Osteoblast (primary cell): ENCODE measurements around the gene GTPBP10. TPM values are rescaled to one million over a fixed set of nuclear protein-coding genes. Genes with fewer than 3 reads are reported as not detected.
"Not testable (repeated sequence)": the region's sequence is repeated elsewhere in the genome, so short reads cannot be mapped to it uniquely, and the experiment has no call there.

ENCODE experiments used
- DNase-seq: peaks from one replicate; pipeline ENCODE4 v3.0.0; 2011; ENCODE audit warnings: low spot score, mixed read lengths; ENCODE audit not compliant: insufficient read length; ENCODE audit errors: missing footprints
- H2AFZ ChIP-seq: 2 replicates; pipeline ENCODE4 v1.6.0; 2011; ENCODE audit warnings: mild to moderate bottlenecking, low read length
- H3K27ac ChIP-seq: 2 replicates; pipeline ENCODE4 v1.5.1; 2011; ENCODE audit warnings: mild to moderate bottlenecking, low read depth, low read length, moderate library complexity
- H3K27me3 ChIP-seq: 2 replicates; pipeline ENCODE4 v1.6.0; 2012; ENCODE audit warnings: mild to moderate bottlenecking, control low read depth, inconsistent platforms, low read length, moderate library complexity; ENCODE audit not compliant: insufficient read depth
- H3K36me3 ChIP-seq: 2 replicates; pipeline ENCODE4 v1.5.1; 2011; ENCODE audit warnings: mild to moderate bottlenecking, low read length, control low read depth, moderate library complexity; ENCODE audit not compliant: insufficient read depth
- H3K4me1 ChIP-seq: 2 replicates; pipeline ENCODE4 v1.5.1; 2011; ENCODE audit warnings: mild to moderate bottlenecking, low read length, control low read depth, moderate library complexity; ENCODE audit not compliant: insufficient read depth
- H3K4me2 ChIP-seq: 2 replicates; pipeline ENCODE4 v1.6.0; 2011; ENCODE audit warnings: mild to moderate bottlenecking, low read length; ENCODE audit not compliant: insufficient read depth
- H3K4me3 ChIP-seq: fragments of 200-600 bp; sonication (generic); 3 replicates; pipeline ENCODE4 v1.5.1; 2012; ENCODE audit warnings: mild to moderate bottlenecking, low read length, inconsistent platforms; ENCODE audit not compliant: insufficient read depth
- H3K79me2 ChIP-seq: 2 replicates; pipeline ENCODE4 v1.6.0; 2012; ENCODE audit warnings: mild to moderate bottlenecking, low read length, control low read depth, inconsistent platforms; ENCODE audit not compliant: insufficient read depth
- H3K9me3 ChIP-seq: 2 replicates; pipeline ENCODE4 v1.5.1; 2011; ENCODE audit warnings: low read depth, low read length, control low read depth
- H4K20me1 ChIP-seq: 2 replicates; pipeline ENCODE4 v1.6.0; 2012; ENCODE audit warnings: mild to moderate bottlenecking, low read length, control low read depth; ENCODE audit not compliant: insufficient read depth
- total RNA-seq: library from RNA; depleted of rRNA; stranded (reverse); fragments of >200 nt; gene quantifications from 2 replicates; pipeline ENCODE4 v1.2.3, GENCODE V29; 2012
- TF ChIP-seq, protein P1 (sequence below): IDR thresholded peaks from 2 replicates; pipeline ENCODE4 v1.5.1; 2011; ENCODE audit warnings: mild to moderate bottlenecking, low read depth, low read length, moderate library complexity; ENCODE audit errors: extremely low read depth

GTPBP10 gene
- total RNA-seq, 1 donor = 21.0 TPM

- Histone ChIP-seq H3K4me3 (peak overlapping the region; percentile 91), H3K27me3 (no peaks in the 10 kb centered on the region), H3K27ac (peak overlapping the region; percentile 96), H4K20me1 (no peaks in the 10 kb centered on the region), H3K36me3 (no peaks in the 10 kb centered on the region), H3K4me1 (peaks cover 9% of the 10 kb centered on the region), H3K4me2 (peak overlapping the region; percentile 99), H3K79me2 (peaks cover 43% of the 10 kb centered on the region), H3K9me3 (no peaks in the 10 kb centered on the region), H2AFZ (peak overlapping the region; percentile 100)
- DNase-seq = no peak
- TF ChIP-seq, protein P1, sequence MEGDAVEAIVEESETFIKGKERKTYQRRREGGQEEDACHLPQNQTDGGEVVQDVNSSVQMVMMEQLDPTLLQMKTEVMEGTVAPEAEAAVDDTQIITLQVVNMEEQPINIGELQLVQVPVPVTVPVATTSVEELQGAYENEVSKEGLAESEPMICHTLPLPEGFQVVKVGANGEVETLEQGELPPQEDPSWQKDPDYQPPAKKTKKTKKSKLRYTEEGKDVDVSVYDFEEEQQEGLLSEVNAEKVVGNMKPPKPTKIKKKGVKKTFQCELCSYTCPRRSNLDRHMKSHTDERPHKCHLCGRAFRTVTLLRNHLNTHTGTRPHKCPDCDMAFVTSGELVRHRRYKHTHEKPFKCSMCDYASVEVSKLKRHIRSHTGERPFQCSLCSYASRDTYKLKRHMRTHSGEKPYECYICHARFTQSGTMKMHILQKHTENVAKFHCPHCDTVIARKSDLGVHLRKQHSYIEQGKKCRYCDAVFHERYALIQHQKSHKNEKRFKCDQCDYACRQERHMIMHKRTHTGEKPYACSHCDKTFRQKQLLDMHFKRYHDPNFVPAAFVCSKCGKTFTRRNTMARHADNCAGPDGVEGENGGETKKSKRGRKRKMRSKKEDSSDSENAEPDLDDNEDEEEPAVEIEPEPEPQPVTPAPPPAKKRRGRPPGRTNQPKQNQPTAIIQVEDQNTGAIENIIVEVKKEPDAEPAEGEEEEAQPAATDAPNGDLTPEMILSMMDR = no peak
Measured at GRCh38 chr7:90345595-90346335, 751 bp upstream of the GTPBP10 start.

DNA sequence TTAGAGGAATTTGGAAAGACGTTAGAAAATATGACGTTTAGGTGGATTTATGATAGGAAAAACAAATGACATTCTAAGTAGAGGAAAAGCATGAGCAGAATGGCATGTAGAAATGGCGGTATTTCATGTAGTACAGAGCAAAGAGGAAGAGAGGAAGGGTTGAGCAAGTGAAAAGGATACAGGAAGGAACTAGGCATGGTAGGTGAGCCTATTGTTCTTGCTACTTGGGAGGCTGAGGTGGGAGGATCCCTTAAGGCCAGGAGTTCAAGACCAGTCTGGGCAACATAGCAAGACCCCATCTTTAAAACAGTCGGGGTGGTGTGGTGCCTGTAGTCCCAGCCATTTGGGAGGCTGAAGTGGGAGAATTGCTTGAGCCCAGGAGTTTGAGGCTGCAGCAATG lies 1.2 kb downstream of the GTPBP10 start:
- Histone ChIP-seq H3K27me3 (no peaks in the 10 kb centered on the region), H3K9me3 (no peaks in the 10 kb centered on the region), H3K4me3 (peak overlapping the region; percentile 91), H3K79me2 (peaks cover 57% of the 10 kb centered on the region), H2AFZ (no peak overlapping the region), H4K20me1 (no peaks in the 10 kb centered on the region), H3K36me3 (no peaks in the 10 kb centered on the region), H3K4me1 (peaks cover 9% of the 10 kb centered on the region), H3K4me2 (peak overlapping the region; percentile 99), H3K27ac (no peak overlapping the region)
- no peak for DNase-seq
- TF ChIP-seq, protein P1 = no peak

GRCh38 chr7:90349305-90349704 lies 2.8 kb downstream of the GTPBP10 start:
- no peaks in the 10 kb centered on the region for H4K20me1 ChIP-seq
- H3K27me3 ChIP-seq = no peaks in the 10 kb centered on the region
- DNase-seq = no peak
- H3K27ac ChIP-seq = no peak overlapping the region
- no peaks in the 10 kb centered on the region for H3K9me3 ChIP-seq
- H3K36me3 ChIP-seq = no peaks in the 10 kb centered on the region
- no peak overlapping the region for H3K4me3 ChIP-seq
- H3K4me1 ChIP-seq = peaks cover 9% of the 10 kb centered on the region
- H3K4me2 ChIP-seq = no peak overlapping the region
- no peak overlapping the region for H2AFZ ChIP-seq
- TF ChIP-seq, protein P1 = no peak
- H3K79me2 ChIP-seq = peaks cover 65% of the 10 kb centered on the region

GRCh38 chr7:90350032-90350431 lies 3.5 kb downstream of the GTPBP10 start:
- peaks cover 65% of the 10 kb centered on the region for H3K79me2 ChIP-seq
- not testable (repeated sequence) for H3K4me3 ChIP-seq, H3K9me3 ChIP-seq, DNase-seq, H4K20me1 ChIP-seq, H3K36me3 ChIP-seq, H2AFZ ChIP-seq, H3K27ac ChIP-seq, H3K27me3 ChIP-seq, H3K4me1 ChIP-seq, H3K4me2 ChIP-seq
